HG03097 (cell line): ENCODE data around the gene JOSD2.

Experiments used
- ATAC-seq: cut with Tn5 transposase; IDR thresholded peaks from one replicate; pipeline ENCODE4 v1.9.1; 2021; ENCODE audit not compliant: unreplicated experiment, low FRiP score

Gene JOSD2

DNA sequence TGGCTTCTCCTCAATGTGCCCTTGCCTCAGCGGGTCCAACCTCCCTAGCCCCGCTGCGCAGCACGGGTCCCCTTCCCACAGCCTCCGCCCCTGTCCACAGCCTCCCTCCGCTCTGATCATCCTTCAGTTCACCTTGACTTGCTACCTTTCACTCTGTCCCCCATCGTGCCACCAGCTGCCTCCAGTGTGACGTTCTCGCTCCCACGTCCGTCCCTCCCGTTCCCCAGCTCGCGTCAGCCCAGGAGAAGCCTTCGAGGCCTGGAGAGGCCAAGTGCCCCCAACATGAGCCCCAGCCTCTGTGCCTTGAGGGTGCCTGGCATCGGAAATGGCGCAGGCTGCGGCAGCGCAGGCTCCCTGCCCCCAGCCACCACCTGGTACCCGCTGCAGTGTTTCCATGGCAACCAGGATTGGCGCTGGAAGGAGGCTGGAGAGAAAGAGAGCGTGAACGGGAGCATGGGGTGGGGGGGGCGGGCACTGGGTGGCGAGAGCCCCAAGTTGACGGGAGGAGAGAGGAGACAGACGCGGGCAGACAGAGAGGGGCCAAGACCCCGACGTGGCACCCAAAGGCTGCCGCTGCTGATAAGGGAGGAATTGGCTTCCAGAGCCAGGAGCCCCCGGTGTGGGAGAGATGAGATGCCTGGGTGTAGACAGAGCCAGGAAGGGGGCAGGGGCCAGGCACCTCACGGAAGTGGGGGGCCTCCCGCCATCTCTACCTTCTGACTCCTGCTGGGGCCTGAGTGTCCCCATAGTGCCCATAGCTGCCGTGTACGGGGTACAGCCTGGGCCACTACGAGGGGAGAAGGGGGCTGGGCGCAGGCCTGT is 3.6 kb upstream of the JOSD2 start:
- ATAC-seq = no peak

DNA sequence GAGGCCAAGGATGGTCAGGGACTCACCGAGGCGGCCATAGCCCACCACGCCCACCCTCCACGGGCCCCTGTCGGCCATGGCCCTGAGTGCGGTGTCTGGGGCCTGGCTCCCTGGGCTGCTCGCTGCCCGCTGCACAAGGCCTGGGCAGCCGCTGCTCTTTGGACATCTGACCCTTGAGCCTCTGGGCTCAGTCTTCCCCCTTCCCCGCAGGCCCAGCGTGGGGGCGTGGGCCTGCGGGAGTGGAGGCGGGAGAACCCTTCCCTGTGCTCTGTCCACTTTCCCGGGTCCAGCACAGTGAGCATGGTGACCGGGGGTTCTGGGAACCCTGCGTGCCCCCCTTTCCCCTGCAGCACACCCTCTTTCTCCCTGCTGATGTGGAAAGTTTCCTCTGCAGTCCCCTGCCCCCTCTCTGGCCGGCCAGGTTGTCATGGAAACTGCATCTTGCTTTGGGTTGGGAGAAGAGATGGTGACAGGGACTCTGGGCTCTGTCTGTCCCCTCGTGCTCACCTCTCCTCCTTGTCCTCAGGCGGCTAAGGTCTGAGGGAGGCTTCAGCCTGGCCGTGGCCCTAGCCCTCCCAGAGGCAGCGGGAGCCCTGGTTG is 2.9 kb upstream of the JOSD2 start, which contains the start of gene ASPDH:
TSS of gene ASPDH (minus strand) at position 168 of the 600 bp plus-strand sequence. CDS start at position 78, 90 bp downstream.
- ATAC-seq = no peak

DNA sequence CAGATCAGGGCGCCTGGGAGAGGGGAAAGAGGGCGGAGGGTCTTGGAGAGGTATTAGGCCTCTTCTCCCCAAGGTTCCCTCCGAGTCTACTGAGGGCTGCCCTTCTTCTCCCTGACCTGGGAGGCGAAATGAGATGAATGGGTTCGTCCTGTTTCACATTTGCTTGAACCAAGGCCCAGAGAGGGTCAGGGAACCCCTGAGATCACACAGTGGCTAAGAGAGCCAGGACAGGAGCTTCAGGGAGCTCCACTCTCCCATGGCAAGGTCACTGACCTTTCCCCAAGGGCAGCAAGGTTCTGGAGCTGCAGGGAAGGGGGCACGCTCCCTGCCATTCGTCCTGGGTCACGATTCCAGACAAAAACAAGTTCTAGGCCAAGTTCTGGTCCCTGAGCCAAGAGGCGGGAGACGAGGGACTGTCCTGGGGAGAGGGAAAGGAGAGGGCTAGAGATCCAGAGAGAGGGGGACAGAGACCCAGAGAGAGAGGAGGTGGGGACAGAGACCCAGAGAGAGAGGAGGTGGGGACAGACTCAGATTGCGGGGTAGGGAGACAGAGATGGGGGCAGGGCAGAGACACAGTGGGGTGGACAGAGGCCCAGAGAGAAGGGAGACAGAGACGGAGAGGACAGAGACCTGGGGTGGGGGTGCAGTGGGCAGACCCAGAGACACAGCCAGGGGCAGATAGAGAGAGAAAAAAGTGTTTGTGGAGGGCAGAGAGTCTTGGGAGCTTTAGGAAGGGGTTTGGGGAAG is 2.2 kb upstream of the JOSD2 start:
- no peak for ATAC-seq

DNA sequence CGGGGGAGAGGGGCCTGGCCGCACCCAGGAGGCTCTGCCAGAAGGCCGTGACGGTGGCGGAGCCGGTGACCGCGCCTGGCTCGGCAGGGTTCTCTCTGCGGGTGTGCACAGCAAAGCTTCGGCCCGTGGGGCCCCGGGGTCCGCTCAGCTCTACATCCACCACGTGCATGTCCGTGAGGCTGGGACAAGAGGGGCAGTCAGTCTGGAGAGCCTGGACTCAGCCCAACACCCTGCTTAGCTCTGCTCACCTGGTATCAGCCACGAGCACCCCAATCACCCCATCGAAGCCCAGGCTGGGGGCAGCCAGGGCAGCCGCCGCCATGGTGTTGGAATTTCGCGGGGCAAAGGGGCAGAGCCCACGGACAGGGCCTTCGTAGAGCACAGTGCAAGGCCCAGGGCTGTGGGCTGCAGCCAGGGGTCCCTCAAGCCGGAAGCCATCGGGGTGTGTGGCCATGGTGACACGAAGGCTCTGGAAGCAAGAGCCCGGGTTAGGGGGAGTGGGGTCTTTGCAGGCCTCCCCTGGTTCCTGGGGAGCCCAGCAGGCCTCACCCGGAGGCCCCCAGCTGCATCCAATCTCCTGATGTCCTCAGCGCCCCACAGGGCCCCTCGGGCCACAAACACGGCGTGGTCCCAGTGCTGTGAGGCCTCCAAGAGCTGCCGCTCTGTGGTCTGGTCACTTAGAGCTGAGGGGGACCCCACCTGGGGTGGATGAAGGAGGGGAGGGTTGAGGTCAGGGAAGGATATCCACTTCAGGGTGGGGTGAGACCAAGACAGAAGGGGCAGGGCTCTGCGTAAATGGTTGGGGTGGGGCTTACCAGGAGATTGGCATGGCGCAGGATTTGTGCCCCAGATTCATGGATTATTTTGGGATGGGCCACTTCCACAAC is 1.4 kb upstream of the JOSD2 start:
- no peak for ATAC-seq

DNA sequence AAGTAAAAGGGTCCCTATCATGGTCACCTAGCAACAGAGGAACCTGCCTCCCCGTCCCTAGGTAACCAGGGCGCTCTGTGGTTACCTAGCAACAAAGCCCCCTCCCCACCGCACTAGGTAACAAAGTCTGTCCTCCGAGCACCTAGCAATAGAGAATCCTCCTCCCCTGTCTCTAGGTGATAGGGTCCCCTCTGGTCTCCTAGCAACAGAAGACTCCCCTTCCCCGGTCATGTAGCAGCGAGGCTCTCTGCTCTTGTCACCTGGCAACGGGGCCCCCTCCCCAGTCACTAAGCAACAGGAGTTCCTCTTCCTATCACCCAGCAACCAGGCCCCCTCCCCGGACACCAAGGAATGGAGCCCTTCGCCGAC is 307 bp downstream of the JOSD2 start:
- no peak for ATAC-seq

DNA sequence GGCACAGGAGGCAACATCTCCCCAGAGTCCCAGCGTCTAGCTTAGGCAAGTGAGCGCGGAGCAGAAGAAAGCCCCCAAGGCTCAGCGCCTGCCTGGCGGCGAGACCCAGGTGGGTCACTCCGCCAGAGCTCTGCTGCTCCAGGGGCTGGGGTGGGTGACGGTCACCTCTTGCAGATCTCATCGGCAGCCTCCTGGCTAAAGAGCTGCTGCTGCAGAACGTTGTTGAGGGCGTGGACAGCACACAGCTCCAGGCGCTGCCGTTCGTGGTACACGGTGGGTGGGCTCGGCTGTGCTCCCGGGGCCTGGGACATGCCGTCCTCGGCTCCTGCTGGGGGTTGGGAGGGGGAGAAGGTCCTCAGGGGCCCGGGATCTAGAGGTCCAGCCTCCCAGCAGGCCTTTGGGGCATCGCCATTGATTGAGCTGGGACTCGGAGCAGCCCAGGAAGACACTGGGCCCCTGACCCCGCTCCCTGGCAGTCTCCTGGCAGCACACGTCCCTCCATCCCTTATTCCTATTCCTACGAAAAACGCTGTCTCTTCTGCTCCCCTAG is 795 bp downstream of the JOSD2 start:
- ATAC-seq = no peak

DNA sequence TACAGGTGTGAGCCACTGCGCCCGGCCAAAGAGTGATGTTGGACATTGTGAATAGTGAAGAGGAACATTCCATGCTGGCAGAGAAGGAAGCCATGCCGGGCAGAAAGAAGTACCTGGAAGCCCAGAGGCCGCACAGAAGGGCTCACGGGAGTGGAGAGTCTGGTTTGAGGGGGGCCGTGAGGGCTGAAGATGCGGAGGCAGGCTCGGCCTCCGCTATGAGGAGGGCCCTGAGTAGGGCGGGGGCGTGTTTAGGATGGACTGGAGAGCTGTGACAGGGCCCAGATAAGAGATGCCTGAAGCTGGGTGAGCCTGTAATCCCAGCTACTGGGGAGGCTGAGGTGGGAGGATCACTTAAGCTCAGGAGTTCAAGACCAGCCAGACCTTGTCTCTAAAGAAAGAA is 1.6 kb downstream of the JOSD2 start:
- no peak for ATAC-seq

DNA sequence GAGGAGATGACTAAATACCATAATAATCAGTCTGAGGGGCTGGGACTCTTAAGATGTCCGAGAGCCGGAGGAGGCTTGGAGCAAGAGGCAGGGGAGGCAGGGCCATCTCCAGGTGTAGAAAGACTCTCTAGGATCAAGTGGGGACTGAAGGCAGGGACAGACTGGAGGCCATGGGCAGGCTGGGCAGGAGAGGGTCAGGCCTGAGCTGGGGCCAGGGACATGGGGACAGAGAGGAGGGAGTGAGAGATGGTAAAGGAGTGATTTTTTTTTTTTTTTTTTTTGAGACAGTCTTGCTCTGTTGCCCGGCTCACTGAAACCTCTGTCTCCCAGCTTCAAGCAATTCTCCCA is 2.2 kb downstream of the JOSD2 start:
- no peak for ATAC-seq

DNA sequence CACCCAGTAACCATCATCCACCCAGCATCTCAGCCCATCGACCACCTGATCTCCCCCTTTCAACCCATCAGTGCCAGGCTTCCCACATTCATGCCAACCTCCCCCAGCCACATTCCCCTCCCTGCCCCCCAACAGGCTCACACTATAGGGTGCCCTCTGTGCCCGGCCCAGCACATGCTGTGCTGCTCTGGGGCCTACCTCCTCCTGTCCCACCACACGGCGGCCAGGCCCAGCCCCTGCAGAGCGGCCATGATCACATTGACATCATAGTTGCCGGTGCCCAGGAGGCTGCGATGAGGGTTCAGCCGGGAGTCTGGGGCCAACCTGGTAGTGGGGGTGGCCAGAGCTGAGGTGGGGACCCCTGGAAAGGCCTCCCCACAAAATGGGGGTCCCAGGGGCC is 3.6 kb downstream of the JOSD2 start:
- no peak for ATAC-seq

DNA sequence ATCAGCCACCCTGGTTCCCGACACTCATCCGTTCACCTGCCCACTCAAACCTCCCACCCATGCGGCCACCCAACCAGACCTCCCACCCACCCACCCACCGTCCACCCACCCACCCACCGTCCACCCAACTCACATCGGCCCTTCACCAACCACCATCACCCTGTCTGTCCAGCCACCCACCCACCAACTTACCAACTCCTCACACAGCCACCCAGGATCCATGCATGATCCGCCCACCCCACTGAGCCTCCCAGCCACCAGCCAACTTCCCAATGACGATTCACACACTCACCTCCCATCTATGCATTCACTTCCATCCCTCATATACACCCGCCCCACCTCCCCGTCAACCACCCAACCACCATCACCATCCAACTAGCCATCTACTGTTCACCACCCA is 4.3 kb downstream of the JOSD2 start:
- ATAC-seq = no peak

DNA sequence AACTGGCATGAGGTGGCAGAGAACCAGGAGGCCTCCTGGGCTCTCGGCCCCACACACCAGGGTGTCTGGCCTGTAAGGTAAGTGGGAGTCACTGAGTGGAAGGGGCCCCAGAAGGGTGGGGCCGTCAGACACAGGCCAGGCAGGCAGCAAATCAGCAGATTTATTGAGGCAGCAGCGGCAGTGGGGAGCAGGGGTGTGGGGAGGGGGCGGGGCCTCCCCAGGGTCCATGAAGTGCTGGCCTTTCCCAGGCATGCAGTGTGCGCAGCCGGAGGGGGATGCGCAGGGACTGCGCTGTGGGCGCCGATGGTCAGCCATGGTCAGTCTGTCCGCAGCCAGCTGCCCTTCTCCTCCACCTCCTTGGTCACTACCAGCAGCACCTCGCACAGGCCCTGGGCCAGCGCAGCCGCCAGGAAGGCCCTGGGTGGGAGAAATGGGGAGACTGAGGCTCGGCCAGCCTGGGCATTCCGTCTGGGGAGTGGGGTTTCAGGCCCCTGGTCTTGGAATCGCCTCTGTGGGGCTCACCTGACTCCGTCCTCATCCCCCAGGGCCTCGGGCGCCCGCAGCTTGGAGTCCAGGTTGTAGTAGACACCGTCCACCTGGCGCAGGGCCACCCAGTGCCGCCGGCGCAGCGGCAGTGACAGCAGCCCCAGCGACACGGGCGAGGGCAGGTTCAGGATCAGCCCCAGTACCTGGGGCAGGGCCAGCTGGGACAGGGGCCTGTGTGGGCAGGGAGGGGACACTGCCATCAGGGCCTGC is 5.0 kb downstream of the JOSD2 start:
- no peak for ATAC-seq

DNA sequence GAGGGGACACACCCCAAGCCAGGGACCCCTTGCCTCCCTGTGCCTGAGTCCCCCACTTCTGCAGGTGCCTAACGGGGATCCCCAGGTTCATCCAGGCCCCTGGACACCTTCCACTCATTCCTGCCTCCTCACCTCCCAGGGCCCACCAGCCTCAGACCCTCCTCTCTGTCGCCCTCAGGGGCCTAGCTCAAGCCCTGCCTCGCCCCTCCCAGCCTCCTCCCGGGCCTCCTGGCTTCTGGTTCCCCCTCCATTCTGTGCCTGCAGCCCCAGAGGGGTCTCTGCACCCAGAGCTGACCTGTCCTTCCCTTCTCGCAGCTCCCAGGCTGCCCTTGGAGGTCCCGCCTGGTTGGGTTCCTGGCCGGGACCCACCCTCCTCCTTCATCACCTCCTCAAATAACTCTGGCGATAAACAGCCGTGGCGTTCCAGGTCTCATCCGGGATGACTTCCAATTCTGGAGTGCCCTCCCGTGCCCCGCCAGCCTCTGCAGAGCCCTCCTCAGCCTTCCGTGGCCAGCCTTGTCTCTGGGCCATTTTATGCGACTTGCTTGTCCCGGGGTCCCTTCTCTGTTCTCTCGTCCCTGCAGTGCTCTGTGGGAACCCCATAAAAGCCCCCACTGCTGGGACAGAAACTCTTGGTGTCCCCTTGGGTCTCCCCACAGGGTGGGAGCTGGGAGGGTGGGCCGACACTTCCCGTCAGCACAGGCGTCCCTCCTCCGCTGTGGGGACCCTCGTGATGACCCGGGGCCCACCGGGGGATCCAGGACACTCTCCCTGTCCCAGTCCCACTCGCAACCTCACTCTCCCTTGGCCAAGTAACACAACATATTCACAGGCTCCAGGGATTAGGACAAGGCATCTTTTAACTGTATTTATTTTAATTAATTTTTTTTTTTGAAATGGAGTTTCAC is 9.2 kb downstream of the JOSD2 start:
- ATAC-seq = no peak

DNA sequence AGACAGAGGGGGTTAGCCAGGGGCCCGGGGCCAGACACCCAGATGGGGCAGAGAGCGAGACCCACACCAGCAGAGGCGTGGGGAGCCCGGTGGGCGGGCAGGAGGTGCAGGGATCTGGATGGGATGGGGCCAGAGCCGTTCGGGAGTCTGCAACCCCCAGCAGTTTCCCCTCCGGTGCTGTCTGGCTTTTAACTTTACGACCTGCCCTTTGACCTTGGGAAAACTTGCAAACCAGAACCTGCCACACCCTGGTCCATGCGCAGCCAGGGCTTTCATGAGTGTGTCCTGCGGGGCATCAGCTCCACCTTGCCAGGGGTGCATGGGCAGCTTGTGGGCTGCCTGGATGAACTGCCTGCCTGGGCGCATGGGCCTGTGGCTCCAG is 9.8 kb downstream of the JOSD2 start:
- ATAC-seq = no peak

DNA sequence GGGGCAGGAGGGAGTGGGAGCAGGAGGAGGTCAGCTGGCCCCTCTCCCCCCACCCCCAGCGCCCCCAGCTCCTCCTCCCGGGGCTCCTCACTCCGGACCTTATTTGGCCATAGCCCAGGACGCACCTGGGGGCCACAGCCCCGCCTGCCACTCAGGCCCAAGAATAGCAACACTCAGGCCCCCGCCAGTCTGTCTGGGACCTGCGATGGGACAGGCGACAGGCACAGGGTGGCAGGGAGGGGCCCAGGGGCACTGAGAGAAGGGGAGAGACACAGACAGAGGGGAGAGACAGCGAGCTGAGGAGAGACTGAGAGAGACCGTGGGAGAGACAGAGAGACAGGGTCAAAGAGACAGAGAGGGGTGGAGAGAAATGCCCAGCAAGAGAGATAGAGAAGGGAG is 10.2 kb downstream of the JOSD2 start:
- no peak for ATAC-seq

DNA sequence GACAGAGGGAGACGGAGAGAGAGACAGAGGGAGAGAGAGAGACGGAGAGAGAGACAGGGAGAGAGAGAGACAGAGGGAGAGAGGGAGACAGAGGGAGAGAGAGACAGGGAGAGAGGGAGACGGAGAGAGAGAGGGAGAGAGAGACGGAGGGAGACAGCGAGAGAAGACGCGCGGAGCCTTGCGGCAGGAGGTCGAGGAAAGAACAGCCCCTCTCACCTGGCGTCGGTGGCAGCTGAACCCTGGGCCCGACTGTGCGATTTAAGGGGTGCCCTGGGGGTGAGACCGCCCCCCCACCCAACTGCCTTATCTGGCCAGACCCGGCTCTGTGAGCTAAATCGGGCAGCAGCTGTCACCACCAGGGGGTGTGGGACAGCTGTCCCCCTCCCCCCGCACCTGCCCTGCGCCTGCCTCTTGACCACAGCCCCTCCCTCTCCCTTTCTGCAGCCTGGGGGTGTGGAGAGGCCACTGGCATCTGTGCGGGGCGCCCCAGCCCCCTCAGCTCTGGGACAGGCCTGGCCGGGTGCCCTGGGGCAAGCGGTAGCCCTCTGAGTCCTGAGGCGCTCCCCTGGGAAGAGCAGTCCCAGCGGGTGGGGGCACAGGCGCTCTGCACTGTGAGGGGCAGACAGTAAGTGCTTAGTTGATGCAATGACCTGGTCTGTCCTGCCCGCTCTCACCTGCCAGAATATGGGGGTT is 10.8 kb downstream of the JOSD2 start:
- ATAC-seq = no peak

DNA sequence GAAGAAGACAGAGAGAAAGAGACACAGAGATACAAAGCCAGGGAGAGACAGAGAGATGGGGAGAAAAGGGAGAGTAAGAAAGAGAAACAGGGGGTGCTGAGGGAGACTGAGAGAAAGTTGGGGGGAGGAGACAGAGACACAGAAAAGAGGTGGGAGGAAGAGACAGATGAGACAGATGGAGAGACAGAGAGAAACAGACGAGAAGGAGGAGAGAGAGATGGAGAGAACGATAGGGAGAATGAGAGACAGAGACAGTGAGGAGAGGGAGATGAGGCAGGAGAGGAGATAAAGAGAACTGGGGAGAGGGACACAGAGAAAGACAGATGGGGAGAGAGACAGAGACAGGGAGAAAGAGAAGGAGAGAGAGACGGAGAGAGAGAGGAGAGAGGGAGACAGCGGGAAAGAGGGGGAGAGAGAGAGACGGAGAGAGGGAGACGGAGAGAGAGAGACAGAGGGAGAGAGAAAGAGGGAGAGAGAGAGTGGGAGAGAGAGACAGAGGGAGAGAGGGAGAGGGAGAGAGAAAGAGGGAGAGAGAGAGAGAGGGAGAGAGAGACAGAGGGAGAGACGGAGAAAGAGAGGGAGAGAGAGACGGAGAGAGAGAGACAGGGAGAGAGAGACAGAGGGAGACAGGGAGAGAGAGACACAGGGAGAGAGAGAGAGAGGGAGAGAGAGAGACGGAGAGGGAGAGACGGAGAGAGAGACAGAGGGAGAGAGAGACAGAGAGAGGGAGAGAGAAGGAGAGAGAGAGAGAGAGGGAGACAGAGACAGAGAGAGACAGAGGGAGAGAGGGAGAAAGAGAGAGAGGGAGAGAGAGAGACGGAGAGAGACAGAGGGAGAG is 12.6 kb downstream of the JOSD2 start:
- ATAC-seq = no peak

DNA sequence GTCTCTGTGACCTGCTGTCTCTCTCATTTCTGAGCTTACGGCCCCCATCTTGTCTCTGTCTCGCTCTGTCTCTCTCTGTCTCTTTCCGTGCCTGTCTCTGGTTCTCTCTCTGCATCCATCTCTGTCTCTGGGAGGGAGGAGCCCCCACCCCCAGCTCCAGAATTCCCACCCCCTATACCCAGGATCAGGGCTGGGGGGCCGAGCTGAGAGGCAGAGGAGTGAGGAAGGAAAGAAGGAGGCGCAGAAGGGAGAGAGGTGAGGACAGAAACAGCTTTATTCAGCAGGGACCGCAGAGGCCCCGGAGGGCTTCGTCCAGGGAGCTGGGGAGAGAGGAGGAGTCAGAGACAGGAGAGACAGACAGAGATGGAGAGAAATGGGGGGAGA is 14.0 kb downstream of the JOSD2 start:
- no peak for ATAC-seq
